K562 (cell line): Measurements from ENCODE around the gene OR7G1. TPM values are rescaled to one million over a fixed set of nuclear protein-coding genes. Genes with fewer than 3 reads are reported as not detected.

Experiments used
- BACH1 ChIP-seq: fragments of 200-800 bp; sonication (Bioruptor generic); IDR thresholded peaks from 2 replicates; pipeline ENCODE4 v1.6.1; 2016; ENCODE audit warnings: missing genetic modification characterization, missing compliant biosample characterization
- CBFB ChIP-seq: sonication (generic); formaldehyde crosslinking; IDR thresholded peaks from 2 replicates; pipeline ENCODE4 v1.4.0; 2020; ENCODE audit warnings: mild to moderate bottlenecking, missing genetic modification reagents
- CXXC5 ChIP-seq: fragments of 250-450 bp; sonication (Bioruptor Pico); IDR thresholded peaks from 2 replicates; pipeline ENCODE4 v1.8.0; 2022; ENCODE audit warnings: inconsistent platforms, mild to moderate bottlenecking, moderate library complexity
- ZC3H4 ChIP-seq: sonication (generic); formaldehyde crosslinking; IDR thresholded peaks from 2 replicates; pipeline ENCODE4 v1.9.0; 2021; ENCODE audit warnings: missing genetic modification reagents, borderline replicate concordance
- ZNF224 ChIP-seq: sonication (generic); formaldehyde crosslinking; IDR thresholded peaks from 2 replicates; pipeline ENCODE4 v1.8.0; 2022; ENCODE audit warnings: mild to moderate bottlenecking, missing genetic modification reagents
- polyA plus RNA-seq, 8 experiments: library from polyadenylated mRNA; depleted of rRNA in 4 of 8; stranded (reverse) in 5 of 8; unstranded in 3 of 8; fragments of >200 nt; fragmentation: Nextera tagmentation in 2 of 8; fragmentation: Illumina TruSeq in 1 of 8; extraction: Ambion mirVana in 2 of 8; extraction: Trizol in 1 of 8; gene quantifications; 2 replicates each; pipeline versions ENCODE4 v1.2.1 to v1.2.3, GENCODE V29; 2011 to 2014; ENCODE audit warnings: inconsistent platforms in 1 of 8, missing spikeins in 1 of 8
- total RNA-seq, 7 experiments: library from RNA; depleted of rRNA in 6 of 7; stranded (reverse); fragments of >200 nt in 6 of 7; fragmentation: Illumina TruSeq in 2 of 7; extraction: Trizol in 2 of 7; gene quantifications; 2 replicates each; pipeline versions ENCODE4 v1.2.1 to v1.2.3, GENCODE V29; 2011 to 2021; ENCODE audit warnings: low replicate concordance in 1 of 7
- TF ChIP-seq, protein P1 (sequence below): sonication (generic); formaldehyde crosslinking; IDR thresholded peaks from 2 replicates; pipeline ENCODE4 v1.8.1; 2023; ENCODE audit warnings: mild to moderate bottlenecking, missing genetic modification reagents
- TF ChIP-seq, protein P2 (sequence below): fragments of 200-400 bp; formaldehyde crosslinking; IDR thresholded peaks from 2 replicates; pipeline ENCODE4 v1.6.1; 2017; ENCODE audit warnings: mild to moderate bottlenecking, low read depth, low read length, moderate library complexity
- TF ChIP-seq, protein P3 (sequence below), 2 experiments: fragments of 450-650 bp in 1 of 2; sonication (generic) in 1 of 2; formaldehyde crosslinking in 1 of 2; IDR thresholded peaks; 2 replicates each; pipeline versions ENCODE4 v1.7.1 to v1.9.0; 2016 to 2022; ENCODE audit warnings: inconsistent platforms in 1 of 2, mild to moderate bottlenecking in 1 of 2, missing genetic modification reagents in 1 of 2
- TF ChIP-seq, protein P4 (sequence below): sonication (generic); formaldehyde crosslinking; IDR thresholded peaks from 2 replicates; pipeline ENCODE4 v1.8.0; 2022; ENCODE audit warnings: mild to moderate bottlenecking, missing genetic modification reagents
- TF ChIP-seq, protein P5 (sequence below): fragments of 450-650 bp; IDR thresholded peaks from 2 replicates; pipeline ENCODE4 v1.6.1; 2014; ENCODE audit warnings: low read depth, mild to moderate bottlenecking, moderate library complexity, borderline replicate concordance

Gene OR7G1
- total and polyA plus RNA-seq, 9 of the 15 experiments (the other 6 are each of a cell fraction or from before 2014, with no cell fraction given) = not detected

DNA sequence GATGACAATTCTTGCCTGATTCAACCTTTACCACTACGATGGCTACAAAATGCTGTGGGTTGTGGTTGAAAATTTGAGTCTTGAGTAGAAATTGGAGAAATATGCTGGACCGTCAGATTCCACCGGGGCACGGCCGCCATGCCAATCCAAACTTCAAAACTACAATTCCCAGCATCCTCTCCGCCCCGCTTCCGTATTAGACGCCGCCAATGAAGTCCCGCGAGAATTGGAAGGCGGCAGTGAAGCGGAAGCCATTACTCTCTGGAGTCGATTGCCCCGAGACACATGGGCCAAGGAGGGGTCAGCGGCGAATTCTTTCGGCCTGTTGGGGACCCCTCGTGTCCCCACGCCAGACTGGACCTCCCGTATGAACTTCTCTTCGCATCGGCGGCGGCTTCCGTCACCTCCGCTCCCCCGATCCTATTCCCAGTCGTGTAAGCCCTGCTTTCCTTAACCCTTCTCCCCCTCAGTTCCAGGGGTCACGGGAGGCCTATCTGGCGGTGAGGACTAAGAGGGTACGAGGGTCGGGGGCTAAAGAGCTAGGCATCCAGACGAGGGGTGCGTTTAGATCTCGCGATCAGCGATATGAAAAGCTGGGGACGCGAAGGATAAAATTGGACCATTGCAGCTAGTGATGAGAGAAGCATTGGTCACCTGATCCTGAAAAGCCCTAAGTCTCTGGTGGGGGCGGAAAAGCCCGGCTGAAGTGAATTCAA lies 24.8 kb upstream of the OR7G1 start, which contains the start of gene ZNF317 (continued):
- TF ChIP-seq, protein P1, sequence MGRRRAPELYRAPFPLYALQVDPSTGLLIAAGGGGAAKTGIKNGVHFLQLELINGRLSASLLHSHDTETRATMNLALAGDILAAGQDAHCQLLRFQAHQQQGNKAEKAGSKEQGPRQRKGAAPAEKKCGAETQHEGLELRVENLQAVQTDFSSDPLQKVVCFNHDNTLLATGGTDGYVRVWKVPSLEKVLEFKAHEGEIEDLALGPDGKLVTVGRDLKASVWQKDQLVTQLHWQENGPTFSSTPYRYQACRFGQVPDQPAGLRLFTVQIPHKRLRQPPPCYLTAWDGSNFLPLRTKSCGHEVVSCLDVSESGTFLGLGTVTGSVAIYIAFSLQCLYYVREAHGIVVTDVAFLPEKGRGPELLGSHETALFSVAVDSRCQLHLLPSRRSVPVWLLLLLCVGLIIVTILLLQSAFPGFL (CRISPR knock-in tag) = no peak
- TF ChIP-seq, protein P2, sequence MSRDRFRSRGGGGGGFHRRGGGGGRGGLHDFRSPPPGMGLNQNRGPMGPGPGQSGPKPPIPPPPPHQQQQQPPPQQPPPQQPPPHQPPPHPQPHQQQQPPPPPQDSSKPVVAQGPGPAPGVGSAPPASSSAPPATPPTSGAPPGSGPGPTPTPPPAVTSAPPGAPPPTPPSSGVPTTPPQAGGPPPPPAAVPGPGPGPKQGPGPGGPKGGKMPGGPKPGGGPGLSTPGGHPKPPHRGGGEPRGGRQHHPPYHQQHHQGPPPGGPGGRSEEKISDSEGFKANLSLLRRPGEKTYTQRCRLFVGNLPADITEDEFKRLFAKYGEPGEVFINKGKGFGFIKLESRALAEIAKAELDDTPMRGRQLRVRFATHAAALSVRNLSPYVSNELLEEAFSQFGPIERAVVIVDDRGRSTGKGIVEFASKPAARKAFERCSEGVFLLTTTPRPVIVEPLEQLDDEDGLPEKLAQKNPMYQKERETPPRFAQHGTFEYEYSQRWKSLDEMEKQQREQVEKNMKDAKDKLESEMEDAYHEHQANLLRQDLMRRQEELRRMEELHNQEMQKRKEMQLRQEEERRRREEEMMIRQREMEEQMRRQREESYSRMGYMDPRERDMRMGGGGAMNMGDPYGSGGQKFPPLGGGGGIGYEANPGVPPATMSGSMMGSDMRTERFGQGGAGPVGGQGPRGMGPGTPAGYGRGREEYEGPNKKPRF = no peak
- TF ChIP-seq ZNF224 (CRISPR knock-in tag) (no peak), ZC3H4 (CRISPR knock-in tag) (no peak), BACH1 (tag) (no peak), CBFB (CRISPR knock-in tag) (no peak), CXXC5 (CRISPR knock-in tag) (peak; percentile 82)
- TF ChIP-seq, protein P3, sequence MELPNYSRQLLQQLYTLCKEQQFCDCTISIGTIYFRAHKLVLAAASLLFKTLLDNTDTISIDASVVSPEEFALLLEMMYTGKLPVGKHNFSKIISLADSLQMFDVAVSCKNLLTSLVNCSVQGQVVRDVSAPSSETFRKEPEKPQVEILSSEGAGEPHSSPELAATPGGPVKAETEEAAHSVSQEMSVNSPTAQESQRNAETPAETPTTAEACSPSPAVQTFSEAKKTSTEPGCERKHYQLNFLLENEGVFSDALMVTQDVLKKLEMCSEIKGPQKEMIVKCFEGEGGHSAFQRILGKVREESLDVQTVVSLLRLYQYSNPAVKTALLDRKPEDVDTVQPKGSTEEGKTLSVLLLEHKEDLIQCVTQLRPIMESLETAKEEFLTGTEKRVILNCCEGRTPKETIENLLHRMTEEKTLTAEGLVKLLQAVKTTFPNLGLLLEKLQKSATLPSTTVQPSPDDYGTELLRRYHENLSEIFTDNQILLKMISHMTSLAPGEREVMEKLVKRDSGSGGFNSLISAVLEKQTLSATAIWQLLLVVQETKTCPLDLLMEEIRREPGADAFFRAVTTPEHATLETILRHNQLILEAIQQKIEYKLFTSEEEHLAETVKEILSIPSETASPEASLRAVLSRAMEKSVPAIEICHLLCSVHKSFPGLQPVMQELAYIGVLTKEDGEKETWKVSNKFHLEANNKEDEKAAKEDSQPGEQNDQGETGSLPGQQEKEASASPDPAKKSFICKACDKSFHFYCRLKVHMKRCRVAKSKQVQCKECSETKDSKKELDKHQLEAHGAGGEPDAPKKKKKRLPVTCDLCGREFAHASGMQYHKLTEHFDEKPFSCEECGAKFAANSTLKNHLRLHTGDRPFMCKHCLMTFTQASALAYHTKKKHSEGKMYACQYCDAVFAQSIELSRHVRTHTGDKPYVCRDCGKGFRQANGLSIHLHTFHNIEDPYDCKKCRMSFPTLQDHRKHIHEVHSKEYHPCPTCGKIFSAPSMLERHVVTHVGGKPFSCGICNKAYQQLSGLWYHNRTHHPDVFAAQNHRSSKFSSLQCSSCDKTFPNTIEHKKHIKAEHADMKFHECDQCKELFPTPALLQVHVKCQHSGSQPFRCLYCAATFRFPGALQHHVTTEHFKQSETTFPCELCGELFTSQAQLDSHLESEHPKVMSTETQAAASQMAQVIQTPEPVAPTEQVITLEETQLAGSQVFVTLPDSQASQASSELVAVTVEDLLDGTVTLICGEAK (IDR thresholded peaks at IDR 0.05) = peak; percentile 85
- TF ChIP-seq, protein P3 (CRISPR knock-in tag; IDR thresholded peaks at IDR 0.05) = no peak
- TF ChIP-seq, protein P4, sequence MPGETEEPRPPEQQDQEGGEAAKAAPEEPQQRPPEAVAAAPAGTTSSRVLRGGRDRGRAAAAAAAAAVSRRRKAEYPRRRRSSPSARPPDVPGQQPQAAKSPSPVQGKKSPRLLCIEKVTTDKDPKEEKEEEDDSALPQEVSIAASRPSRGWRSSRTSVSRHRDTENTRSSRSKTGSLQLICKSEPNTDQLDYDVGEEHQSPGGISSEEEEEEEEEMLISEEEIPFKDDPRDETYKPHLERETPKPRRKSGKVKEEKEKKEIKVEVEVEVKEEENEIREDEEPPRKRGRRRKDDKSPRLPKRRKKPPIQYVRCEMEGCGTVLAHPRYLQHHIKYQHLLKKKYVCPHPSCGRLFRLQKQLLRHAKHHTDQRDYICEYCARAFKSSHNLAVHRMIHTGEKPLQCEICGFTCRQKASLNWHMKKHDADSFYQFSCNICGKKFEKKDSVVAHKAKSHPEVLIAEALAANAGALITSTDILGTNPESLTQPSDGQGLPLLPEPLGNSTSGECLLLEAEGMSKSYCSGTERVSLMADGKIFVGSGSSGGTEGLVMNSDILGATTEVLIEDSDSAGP (CRISPR knock-in tag) = 0 out of 2 replicates have a peak, but pooled peaks have one; percentile 48
- TF ChIP-seq, protein P5, sequence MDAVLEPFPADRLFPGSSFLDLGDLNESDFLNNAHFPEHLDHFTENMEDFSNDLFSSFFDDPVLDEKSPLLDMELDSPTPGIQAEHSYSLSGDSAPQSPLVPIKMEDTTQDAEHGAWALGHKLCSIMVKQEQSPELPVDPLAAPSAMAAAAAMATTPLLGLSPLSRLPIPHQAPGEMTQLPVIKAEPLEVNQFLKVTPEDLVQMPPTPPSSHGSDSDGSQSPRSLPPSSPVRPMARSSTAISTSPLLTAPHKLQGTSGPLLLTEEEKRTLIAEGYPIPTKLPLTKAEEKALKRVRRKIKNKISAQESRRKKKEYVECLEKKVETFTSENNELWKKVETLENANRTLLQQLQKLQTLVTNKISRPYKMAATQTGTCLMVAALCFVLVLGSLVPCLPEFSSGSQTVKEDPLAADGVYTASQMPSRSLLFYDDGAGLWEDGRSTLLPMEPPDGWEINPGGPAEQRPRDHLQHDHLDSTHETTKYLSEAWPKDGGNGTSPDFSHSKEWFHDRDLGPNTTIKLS = peak; percentile 89; the same call in 1 of the 2 replicates
